GM19193 (cell line): ENCODE data around the gene OR56A3.

ENCODE experiments used
- POLR2A ChIP-seq: IDR thresholded peaks from 4 replicates; pipeline ENCODE4 v1.6.1; 2011; ENCODE audit not compliant: insufficient read depth, insufficient read length; ENCODE audit errors: extremely low read depth

Gene OR56A3

GRCh38 chr11:5941951-5942350 is at the start of gene OR56A3:
Gene OR56A3, plus strand, starts transcription at chr11:5942251. Its CDS starts 5,096 bp downstream, at chr11:5947347.
- TF ChIP-seq POLR2A, result no peak

- TF ChIP-seq POLR2A, result no peak
Observed at GRCh38 chr11:5892908-5893307, 49.1 kb upstream of the OR56A3 start, which contains the start of gene OR52E5. Gene OR52E5, plus strand, starts transcription at chr11:5893208. Its CDS starts 7,569 bp downstream, at chr11:5900777.

- no peak for TF ChIP-seq POLR2A
Observed at GRCh38 chr11:5899534-5899933, 42.5 kb upstream of the OR56A3 start.

- no peak for TF ChIP-seq POLR2A
Observed at GRCh38 chr11:5910540-5910939, 31.5 kb upstream of the OR56A3 start.

GRCh38 chr11:5922749-5923426 is 19.2 kb upstream of the OR56A3 start:
- TF ChIP-seq POLR2A, result no peak

- no peak for TF ChIP-seq POLR2A
Observed at GRCh38 chr11:5923427-5923776, 18.6 kb upstream of the OR56A3 start.

- no peak for TF ChIP-seq POLR2A
Observed at GRCh38 chr11:5923794-5924193, 18.3 kb upstream of the OR56A3 start.

GRCh38 chr11:5928271-5928670 is 13.8 kb upstream of the OR56A3 start:
- TF ChIP-seq POLR2A, result no peak

GRCh38 chr11:5928811-5929210 is 13.2 kb upstream of the OR56A3 start:
- TF ChIP-seq POLR2A, result no peak

GRCh38 chr11:5929571-5930368 is 12.3 kb upstream of the OR56A3 start:
- no peak for TF ChIP-seq POLR2A

GRCh38 chr11:5930614-5931013 is 11.4 kb upstream of the OR56A3 start:
- no peak for TF ChIP-seq POLR2A

GRCh38 chr11:5931061-5931460 is 11.0 kb upstream of the OR56A3 start:
- TF ChIP-seq POLR2A, result no peak

GRCh38 chr11:5932671-5933070 is 9.4 kb upstream of the OR56A3 start:
- no peak for TF ChIP-seq POLR2A

- TF ChIP-seq POLR2A, result no peak
Observed at GRCh38 chr11:5933116-5933515, 8.9 kb upstream of the OR56A3 start.

GRCh38 chr11:5937868-5938602 is 4.0 kb upstream of the OR56A3 start:
- no peak for TF ChIP-seq POLR2A
